ENCODE measurements around the gene NCAN.

Gene NCAN

DNA sequence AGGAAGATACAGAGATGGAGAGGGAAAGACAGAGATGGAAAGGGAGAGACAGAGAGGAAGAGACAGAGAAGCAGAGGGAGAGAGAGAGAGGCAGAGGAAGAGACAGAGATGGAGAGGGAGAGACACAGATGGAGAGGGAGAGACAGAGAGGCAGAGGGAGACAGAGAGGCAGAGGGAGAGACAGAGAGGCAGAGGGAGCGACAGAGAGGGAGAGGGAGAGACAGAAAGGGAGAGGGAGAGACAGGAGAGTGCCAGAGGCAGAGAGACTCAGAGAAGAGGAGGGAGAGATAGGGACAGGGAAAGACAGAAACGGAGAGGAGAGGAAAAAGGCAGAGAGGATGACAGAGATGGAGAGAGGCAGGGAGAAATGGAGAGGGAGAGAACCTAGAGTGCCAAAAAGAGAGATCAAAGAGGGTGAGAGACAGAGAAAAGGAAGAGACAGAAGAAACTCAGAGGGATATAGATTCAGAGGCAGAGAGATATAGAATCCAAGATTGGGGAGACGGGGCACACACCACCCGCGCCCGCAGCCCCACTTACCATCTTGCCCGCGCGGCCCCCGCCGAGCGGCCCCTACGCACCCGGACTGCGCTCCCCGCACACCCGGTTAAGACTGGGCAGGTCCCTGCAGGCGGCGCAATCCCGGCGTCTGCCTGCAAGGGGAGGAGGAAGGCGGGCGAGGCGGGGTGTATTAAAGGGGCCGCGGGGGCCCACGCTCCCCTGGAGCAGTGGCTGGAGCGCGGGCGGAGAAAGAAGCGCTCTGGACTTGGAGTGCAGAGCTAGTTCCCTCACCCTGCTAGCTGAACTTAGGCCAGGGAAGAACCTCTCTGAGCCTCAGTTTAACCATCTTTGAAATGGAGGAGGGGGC, 50.7 kb downstream of the NCAN start:
- DNase-seq, result no peak

DNA sequence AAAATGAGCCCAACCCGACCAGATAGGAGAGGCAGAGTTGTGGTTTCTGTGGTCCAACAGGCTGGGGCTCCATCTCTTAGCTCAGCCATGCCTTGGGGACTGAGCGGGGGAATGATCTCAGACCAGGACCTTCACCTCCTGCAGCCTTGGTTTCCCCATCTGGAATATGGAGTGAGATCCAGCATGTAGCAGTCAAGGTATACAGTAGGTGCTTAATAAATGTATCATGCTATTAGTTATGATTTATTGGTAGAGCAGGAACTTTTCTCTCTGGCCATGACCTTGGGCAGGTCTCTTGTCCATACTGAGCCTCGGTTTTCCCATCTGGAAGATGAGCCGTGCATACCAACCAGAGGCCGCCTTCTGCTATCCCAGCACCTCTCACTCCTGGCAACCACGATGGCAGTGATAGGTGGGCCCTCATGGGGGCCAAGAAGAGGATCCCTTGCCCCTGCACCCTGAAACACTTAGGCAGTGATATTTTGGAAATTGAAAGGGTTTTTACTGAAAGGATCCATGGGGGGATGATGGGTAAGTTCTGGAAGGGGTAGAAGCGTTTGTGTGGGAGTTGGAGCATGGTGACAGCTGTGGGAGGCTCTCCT, 52.2 kb downstream of the NCAN start:
- no peak for DNase-seq

DNA sequence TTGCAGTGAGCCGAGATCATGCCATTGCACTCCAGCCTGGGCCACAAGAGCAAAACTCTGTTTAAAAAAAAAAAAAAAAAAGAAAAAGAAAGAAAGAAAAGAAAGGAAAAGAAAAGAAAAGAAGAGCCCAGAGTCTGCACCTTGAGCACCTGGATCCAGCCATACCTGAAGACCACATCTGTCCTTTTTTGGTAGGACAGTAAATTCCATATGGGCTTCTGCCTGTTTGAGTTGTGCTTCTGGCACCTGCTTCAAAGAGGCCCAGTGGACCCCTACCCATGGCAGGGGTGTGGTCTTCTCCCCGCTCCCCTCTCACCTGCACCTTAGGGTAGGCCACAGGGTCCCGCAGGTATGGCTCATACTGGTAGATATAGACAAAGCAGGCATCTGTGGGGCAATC, 55.5 kb downstream of the NCAN start:
- DNase-seq, result no peak

- DNase-seq, result no peak
Observed at GRCh38 chr19:19268453-19269385, 57.0 kb downstream of the NCAN start.

DNA sequence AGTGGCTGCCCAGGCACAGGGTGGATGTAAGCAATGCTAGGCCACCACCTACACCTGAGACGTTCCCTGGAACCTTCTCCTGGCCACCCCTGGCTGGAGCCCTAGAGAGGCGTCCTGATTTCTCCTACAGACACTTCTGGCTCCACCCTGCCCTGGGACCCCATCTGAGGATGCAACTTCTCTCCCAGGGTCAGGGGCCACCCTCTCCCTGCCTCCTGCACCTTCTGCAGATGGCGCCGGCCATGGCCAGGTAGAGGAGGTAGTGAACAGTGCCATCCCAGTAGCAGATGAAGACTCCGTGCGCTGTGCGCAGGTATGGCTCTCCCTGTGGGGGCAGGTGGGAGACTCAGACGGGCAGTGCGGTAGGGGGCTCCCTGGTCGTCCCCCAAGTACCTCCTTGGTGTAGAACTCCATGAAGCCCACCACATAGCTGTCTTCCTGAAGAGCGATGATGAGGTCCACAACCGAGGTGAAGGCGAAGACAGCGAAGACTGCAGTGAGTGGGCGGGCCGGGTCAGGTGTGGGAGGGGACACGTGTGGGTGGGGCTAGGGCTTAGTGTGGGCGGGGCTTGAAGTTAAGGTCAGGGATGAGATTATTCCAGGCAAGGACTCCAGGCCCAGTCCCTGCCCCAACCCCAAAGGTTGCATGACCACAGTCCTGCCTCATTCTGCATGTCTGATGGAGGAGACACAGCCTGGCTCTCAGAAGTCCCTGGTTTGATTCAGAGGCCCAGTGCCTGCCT, 58.4 kb downstream of the NCAN start:
- DNase-seq, result no peak

DNA sequence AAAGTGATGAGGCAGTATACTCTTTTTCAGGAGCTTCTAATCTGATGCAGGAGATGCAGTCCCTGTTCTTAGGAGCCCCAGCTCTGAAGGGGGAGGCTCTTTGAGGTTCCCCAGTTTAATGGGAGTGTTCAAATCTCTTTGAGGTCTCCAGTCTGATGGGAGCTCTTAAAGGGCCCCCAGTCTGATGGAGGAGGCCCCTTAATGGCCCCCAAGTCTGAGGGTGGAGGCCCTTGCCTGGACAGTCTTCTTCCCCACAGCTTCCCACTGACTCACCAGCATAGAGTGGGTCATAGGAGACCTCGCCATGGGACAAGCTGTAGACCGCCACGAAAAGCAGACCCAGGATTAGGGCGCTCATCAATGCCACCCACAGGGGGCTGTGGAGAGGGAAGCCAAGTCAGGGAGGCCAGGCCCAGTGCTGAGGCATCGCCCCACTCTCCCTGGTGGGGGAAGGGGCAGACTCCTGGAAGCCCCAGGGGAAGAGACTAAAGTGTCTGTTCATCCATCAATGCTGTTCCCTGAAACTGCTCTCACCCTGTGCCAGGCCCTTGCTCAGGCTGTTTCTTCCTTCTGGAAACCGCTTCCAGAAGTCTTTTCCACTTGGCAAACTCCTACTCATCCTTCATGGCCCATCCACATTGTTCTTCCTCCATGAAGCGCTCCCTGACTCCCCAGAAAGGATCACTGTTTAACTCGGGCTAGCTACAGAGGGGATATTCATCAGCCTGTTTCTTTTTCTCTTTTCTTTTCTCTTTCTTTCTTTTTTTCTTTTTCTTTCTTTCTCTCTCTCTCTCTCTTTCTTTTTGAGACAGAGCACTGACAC, 59.2 kb downstream of the NCAN start:
- no peak for DNase-seq

DNA sequence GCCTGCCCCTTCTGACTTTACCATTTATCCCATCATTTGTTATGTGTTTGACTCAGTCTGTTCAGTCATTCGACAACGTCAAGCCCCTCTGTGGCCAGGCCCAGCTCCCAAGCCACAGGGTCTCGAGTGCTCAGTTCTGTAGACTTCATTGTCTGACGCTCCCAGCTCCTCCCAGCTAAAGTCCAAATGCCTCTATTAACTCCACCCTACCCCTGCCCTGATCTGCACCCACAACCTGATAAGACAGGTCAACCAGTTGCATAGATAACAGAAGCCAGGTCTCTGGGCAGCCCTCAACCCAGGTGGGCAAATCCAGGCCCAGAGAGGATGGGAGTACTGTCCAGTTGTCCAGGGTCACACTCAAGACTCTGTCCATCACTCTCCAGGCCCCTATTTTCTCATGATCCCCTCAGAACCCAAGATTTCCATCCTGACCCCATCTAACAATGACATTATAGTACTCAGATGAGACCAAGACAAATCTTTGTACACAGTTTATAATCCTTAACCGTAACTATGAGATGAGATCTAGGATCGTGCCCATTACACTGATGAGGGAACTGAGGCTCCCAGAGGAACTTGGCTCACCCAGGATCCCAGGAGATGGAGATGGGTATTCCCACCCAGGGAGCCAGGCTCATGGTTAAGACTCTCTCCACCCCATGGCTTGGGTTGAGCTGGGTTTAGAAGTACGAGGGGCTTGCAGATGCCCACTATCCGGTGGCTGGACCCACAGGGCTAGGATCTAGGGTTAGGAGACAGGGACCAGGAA, 60.3 kb downstream of the NCAN start:
- no peak for DNase-seq

DNA sequence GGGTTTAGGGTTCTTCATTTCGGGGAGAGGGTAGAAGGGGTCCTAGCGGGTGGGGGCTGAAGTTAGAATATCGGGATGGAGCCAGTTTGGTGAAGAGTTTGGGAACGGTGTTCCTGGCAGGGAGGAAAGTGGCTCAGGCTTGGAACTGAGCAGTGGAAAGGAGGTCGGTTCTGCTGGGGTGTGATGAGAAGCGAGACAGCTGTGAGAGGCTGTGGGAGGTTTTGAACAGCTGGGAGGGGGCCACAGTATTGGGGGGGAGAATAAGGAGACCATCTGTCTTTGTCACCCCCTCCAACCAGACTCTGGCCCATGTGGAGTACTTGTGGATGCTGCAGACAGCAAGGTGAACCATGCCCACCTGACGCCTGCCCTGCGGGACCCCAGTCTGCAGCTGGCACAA, 62.4 kb downstream of the NCAN start:
- no peak for DNase-seq

- DNase-seq, result no peak
Observed at GRCh38 chr19:19274716-19275565, 63.2 kb downstream of the NCAN start.

DNA sequence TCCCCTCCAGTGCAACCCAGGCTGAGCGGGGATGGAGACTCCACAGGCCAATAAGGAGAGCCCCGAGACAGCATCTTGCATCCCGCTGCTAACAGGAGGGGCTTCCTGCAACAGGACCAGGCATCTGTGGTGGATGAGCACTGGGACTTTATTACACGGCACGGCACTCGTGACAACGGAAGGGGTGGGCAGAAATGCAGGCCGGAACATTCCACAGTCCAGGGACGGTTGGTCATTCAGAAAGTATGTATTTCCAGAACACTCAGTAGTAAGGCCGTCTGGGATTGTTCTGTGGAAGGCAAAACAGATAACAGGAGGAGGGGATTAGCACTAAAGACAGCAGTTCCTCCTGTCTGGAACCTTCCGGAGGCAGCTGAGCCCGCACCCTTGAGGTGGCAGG, 64.6 kb downstream of the NCAN start:
- no peak for DNase-seq

- no peak for DNase-seq
Observed at GRCh38 chr19:19276851-19277250, 65.1 kb downstream of the NCAN start.

DNA sequence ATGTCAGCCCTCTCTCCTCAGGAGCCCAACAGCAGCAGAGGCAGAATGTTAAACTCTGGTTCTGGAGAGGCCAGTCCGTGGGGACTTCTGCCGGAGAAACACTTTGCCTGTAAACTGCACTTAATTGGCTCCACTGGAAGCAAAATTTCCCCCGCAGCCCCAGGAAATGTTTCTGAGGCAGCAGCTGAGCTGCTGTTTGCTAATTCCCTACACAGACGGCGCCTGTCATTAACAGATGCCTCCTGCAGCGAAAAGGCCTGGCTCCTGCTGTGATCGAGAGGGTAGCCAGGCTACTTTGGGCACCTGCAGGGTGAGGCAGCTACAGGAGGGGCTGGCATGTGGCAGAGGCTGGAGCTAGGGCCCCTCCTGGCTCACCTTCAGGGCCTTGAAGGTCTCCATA, 66.6 kb downstream of the NCAN start:
- DNase-seq, result no peak

DNA sequence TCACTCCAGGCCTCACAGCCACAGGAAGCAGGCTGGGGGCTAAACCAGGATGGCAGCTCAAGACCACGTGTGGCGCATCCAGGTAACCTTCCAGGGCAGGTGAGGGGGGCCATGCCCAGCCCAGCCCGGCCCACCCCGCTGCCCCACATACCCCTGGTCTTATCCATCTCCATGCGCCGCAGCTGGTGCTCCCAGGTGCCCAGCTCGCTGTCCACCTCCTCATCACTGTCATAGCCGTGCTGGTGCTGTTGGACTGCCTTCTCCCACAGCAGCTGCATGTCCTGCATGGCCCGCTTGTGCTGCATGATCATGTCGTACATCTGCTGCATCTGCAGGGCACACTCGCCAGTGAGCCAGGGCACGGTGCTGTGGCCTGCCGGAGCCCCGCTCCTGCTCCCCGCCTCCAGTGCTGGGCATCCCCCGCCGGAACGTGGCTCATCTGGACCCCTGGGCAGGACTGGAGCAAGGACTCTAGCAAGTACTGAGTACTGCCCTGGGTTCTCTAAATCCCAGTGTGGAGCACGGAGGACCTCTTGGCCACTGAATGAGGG, 67.4 kb downstream of the NCAN start:
- no peak for DNase-seq

DNA sequence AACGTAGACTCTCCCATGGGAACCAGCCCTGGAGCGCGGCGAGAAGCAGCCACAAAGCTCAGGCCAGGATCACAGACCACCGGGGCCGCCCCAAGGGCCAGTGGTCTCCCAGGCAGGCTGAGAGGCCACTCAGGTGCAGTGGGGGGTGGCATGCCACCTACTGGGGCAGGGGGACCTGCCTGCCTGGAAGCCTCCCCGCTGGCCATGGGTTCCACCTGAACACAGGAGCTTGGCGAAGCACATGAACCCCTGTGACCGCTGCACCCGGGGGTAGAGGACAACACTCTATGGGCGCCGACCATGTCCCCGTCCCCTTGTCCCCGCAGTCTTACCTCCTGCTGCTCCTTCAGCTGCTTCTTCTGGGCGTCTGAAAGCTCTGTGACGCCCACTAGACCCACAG, 68.1 kb downstream of the NCAN start:
- no peak for DNase-seq

- DNase-seq, result no peak
Observed at GRCh38 chr19:19280561-19280960, 68.8 kb downstream of the NCAN start.

DNA sequence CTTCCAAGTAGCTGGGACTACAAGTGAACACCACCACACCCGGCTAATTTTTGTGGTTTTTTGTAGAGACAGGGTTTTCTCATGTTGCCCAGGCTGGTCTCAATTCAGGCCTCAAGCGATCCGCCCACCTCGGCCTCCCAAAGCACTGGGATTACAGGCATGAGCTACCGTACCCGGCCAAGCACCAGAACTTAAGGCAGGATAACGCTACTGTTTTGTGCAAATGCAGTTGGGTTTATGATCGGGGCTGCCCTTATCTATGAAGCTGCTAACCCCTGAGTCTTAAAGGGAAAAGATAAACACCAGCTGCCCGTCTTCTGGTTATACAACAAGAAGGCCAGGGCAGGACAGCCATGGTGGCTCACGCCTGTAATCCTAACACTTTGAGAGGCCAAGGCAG, 73.9 kb downstream of the NCAN start:
- DNase-seq, result peak; percentile 86

GRCh38 chr19:19292607-19293006, 80.8 kb downstream of the NCAN start:
- DNase-seq, result no peak

- DNase-seq, result no peak
Observed at GRCh38 chr19:19294914-19295313, 83.2 kb downstream of the NCAN start.

GRCh38 chr19:19296953-19297689, 85.4 kb downstream of the NCAN start:
- DNase-seq, result no peak

Measured in hematopoietic multipotent progenitor cell treated with erythropoietin and hydrocortisone succinate and interleukin-3 and kit ligand, for 8 days (in vitro differentiated cells).